ENCODE data around the gene ZFP92.

The ZFP92 gene

DNA sequence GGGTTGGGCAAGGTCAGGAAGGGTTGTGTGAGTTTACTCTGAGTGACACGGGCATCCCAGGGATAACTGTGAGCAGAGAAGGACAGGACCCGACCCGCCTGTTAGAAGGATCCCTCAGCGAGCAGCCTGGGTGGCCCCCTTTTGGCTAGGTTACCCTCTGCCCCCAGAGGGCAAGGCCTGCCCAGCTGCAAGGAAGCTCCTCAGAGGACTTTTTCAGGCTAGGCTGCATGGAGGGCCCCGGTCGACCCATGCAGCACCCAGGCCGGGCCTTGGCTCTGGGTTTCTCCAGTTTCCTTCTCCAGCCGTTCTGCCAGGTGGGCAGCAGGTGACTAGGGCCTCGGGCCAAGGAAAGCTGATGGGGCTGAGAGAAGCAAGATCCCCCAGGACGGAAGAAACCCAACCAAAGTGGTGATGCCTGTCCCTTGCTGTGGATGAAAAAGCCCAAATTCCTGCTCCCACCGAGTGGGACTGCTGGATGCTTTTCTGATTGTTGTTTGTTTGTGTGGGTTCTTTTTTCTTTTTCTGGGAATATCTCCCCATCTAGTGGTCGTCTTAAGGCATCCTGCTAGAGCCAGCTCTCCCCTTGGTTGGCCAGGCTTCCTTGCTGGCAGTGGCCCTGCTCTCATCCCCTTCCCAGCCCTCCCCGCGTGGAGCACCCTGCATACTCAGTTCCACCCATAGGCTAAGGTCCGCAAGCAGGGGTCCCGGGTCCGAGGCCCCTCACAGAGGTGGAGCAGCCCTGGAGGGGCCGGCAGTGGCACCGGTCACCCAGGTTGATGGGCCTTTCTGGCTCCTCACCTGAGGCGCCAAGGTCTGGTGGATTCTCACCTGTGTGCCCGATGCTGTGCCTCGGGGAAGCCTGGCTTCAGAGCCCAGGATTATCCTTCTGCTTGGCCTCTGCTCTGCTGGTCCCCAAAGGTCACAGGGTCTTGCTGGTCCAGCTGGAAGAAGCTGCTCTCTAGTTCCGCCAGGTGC is 1.8 kb downstream of the ZFP92 start:
- Histone ChIP-seq H3K9ac (ENCODE audit: low read depth, low read length) (no peak overlapping the region), H3K27me3 (ENCODE audit: insufficient read depth, low read length) (peaks cover 30% of the 10 kb centered on the region), H3K9me3 (ENCODE audit: insufficient read depth, low read depth, low read length) (no peaks in the 10 kb centered on the region), H3K27ac (ENCODE audit: low read length) (no peak overlapping the region), H3K4me1 (ENCODE audit: insufficient read depth, low read length) (no peaks in the 10 kb centered on the region), H3K4me3 (ENCODE audit: low read length) (no peak overlapping the region), H3K36me3 (ENCODE audit: insufficient read depth, low read depth, low read length) (no peaks in the 10 kb centered on the region)

DNA sequence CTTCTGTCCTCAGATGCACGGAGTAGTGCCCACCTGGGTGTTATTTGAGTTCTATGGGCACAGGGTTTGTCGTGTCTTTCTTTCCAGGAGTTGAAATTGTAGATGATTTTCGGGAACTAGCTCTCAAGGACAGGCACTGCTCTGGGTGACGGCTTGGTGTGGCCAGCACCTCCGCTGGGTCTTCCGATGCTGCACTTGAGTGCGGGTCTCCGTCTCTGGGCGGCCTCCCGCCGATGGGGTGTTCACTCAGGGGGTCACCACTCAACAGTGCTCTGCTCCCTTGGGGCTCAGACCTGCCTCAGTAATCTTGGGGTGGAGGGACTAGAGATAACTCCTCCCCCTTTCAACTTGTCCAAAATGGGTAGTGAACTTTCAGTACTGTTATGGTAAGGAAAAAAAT is 2.5 kb downstream of the ZFP92 start:
- no peaks in the 10 kb centered on the region for H3K4me1 ChIP-seq (ENCODE audit: insufficient read depth, low read length)
- H3K9ac ChIP-seq (ENCODE audit: low read depth, low read length) = no peak overlapping the region
- no peaks in the 10 kb centered on the region for H3K9me3 ChIP-seq (ENCODE audit: insufficient read depth, low read depth, low read length)
- H3K27me3 ChIP-seq (ENCODE audit: insufficient read depth, low read length) = peaks cover 30% of the 10 kb centered on the region
- no peak overlapping the region for H3K27ac ChIP-seq (ENCODE audit: low read length)
- no peak overlapping the region for H3K4me3 ChIP-seq (ENCODE audit: low read length)
- no peaks in the 10 kb centered on the region for H3K36me3 ChIP-seq (ENCODE audit: insufficient read depth, low read depth, low read length)

DNA sequence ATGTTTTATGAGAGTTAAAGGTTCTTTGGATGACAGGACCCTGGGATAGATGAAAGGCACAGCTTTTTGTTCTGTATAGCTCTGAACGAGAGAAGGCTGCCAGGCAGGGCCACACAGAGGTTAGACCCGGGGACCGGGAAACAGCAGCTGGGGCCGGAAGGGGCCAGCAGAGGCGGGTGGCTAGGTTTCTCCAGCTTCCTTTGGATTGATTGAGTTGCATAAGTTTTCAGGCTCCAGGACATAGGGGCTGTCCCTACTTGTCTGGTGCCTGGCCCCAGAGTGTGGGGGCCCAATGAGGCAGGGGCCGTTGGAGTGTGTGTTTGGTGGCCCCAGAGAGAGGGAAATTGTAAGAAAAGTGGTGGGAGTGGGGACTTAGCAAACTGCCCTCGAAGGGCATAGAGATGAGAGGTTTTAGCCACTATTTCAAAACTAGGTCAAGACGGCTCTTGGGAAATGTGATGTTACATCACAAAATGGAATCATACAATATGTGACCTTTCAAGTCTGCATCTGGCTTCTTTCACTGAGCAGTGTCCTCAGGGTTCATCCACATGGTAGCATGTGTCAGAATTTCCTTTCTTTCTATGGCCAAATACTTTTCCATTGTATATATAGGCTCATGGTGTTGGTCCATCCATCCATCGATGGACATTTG is 3.7 kb downstream of the ZFP92 start:
- Histone ChIP-seq H3K27me3 (ENCODE audit: insufficient read depth, low read length) (peaks cover 30% of the 10 kb centered on the region), H3K9me3 (ENCODE audit: insufficient read depth, low read depth, low read length) (no peaks in the 10 kb centered on the region), H3K27ac (ENCODE audit: low read length) (no peak overlapping the region), H3K4me3 (ENCODE audit: low read length) (no peak overlapping the region), H3K36me3 (ENCODE audit: insufficient read depth, low read depth, low read length) (no peaks in the 10 kb centered on the region), H3K4me1 (ENCODE audit: insufficient read depth, low read length) (no peaks in the 10 kb centered on the region), H3K9ac (ENCODE audit: low read depth, low read length) (no peak overlapping the region)

DNA sequence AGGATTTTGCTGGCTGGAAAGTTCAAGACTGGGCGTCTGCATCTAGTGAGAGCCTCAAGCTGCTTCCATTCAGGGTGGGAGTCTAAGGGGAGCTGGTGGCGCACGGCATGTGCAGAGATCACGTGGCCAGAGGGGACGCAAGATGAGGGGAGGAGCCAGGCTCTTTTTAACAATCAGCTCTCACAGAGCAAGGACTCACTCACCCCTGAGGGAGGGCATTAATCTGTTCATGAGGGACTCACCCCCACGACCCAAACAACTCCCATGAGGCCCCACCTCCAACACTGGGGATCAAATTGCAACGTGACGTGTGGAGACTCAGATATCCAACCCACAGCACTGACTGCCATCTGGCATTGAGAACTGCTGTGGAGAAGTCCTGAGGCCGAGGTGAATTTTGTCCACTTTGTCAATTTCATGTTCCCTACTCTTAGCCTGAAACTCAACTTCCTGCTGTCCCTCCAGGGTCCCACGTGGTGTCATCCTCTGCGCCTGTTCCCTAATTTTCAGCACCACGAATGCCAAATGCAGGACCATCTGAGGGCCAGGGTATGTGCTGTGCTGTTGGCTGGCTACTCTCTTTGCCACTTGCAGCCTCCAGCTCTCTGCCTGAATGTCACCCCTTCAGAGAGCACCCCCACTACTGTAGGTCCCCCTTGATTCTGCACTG is 5.6 kb downstream of the ZFP92 start:
- Histone ChIP-seq H3K4me1 (ENCODE audit: insufficient read depth, low read length) (no peaks in the 10 kb centered on the region), H3K9ac (ENCODE audit: low read depth, low read length) (no peak overlapping the region), H3K27me3 (ENCODE audit: insufficient read depth, low read length) (peaks cover 11% of the 10 kb centered on the region), H3K9me3 (ENCODE audit: insufficient read depth, low read depth, low read length) (no peaks in the 10 kb centered on the region), H3K4me3 (ENCODE audit: low read length) (no peak overlapping the region), H3K27ac (ENCODE audit: low read length) (no peak overlapping the region), H3K36me3 (ENCODE audit: insufficient read depth, low read depth, low read length) (no peaks in the 10 kb centered on the region)

DNA sequence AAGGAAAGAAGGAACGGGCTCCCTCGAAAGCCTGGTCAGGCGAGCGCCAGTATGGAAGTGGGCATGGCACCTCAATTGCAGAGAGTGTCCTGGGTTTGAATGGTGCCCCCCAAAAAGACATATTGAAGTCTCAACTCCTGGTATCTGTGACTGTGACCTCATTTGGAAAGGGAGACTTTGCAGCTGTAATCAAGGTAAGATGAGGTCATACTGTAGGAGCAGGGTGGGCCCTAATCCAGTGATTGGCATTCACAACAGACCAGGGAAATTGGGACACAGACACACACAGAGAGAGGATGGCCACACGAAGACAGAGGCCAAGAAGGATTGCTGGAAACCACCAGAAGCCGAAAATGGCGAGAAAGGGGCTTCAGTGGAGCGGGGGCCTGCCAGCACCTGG is 6.4 kb downstream of the ZFP92 start:
- H3K9me3 ChIP-seq (ENCODE audit: insufficient read depth, low read depth, low read length) = no peaks in the 10 kb centered on the region
- no peak overlapping the region for H3K27ac ChIP-seq (ENCODE audit: low read length)
- no peaks in the 10 kb centered on the region for H3K36me3 ChIP-seq (ENCODE audit: insufficient read depth, low read depth, low read length)
- H3K4me3 ChIP-seq (ENCODE audit: low read length) = no peak overlapping the region
- H3K9ac ChIP-seq (ENCODE audit: low read depth, low read length) = no peak overlapping the region
- no peaks in the 10 kb centered on the region for H3K4me1 ChIP-seq (ENCODE audit: insufficient read depth, low read length)
- H3K27me3 ChIP-seq (ENCODE audit: insufficient read depth, low read length) = peaks cover 4% of the 10 kb centered on the region

DNA sequence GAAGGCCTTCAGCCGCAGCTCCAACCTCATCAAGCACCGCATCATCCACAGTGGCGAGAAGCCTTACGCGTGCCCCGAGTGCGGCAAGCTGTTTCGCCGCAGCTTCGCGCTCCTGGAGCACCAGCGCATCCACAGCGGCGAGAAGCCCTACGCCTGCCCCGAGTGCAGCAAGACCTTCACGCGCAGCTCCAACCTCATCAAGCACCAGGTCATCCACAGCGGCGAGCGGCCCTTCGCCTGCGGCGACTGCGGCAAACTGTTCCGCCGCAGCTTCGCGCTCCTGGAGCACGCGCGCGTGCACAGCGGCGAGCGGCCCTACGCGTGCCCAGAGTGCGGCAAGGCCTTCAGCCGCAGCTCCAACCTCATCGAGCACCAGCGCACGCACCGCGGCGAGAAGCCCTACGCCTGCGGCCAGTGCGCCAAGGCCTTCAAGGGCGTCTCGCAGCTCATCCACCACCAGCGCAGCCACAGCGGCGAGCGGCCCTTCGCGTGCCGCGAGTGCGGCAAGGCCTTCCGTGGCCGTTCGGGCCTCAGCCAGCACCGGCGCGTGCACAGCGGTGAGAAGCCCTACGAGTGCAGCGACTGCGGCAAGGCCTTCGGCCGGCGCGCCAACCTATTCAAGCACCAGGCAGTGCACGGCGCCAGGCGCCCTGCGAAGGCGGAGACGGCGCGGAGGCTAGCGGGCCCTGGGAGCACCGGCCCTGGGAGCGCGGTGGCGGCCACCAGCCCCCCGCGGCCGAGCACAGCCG is 9.8 kb downstream of the ZFP92 start:
- no peak overlapping the region for H3K4me3 ChIP-seq (ENCODE audit: low read length)
- no peaks in the 10 kb centered on the region for H3K9me3 ChIP-seq (ENCODE audit: insufficient read depth, low read depth, low read length)
- H3K9ac ChIP-seq (ENCODE audit: low read depth, low read length) = no peak overlapping the region
- H3K27me3 ChIP-seq (ENCODE audit: insufficient read depth, low read length) = no peaks in the 10 kb centered on the region
- no peaks in the 10 kb centered on the region for H3K36me3 ChIP-seq (ENCODE audit: insufficient read depth, low read depth, low read length)
- H3K4me1 ChIP-seq (ENCODE audit: insufficient read depth, low read length) = no peaks in the 10 kb centered on the region
- no peak overlapping the region for H3K27ac ChIP-seq (ENCODE audit: low read length)

DNA sequence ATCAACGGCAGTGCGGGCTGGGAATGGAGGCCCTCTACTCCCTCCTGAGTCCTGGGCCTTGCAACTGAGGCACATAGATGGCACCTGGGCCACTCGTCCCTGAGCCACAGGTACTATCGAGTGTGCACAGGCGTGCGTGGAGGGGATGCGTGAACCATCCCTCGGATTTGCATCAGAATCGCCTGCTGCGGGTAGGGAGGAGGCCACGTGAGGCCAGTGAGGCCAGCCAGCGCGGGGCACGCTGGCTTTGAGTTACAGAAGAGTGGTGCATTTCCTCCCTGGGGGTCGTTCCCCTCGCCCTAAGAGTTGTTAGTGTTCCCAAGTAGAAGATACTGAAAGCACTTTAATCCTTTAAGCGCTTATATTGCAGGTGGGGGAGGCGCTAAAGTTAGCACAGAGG is 10.6 kb downstream of the ZFP92 start:
- no peaks in the 10 kb centered on the region for H3K9me3 ChIP-seq (ENCODE audit: insufficient read depth, low read depth, low read length)
- H3K4me1 ChIP-seq (ENCODE audit: insufficient read depth, low read length) = no peaks in the 10 kb centered on the region
- H3K9ac ChIP-seq (ENCODE audit: low read depth, low read length) = no peak overlapping the region
- H3K36me3 ChIP-seq (ENCODE audit: insufficient read depth, low read depth, low read length) = no peaks in the 10 kb centered on the region
- H3K27me3 ChIP-seq (ENCODE audit: insufficient read depth, low read length) = no peaks in the 10 kb centered on the region
- H3K27ac ChIP-seq (ENCODE audit: low read length) = no peak overlapping the region
- no peak overlapping the region for H3K4me3 ChIP-seq (ENCODE audit: low read length)

DNA sequence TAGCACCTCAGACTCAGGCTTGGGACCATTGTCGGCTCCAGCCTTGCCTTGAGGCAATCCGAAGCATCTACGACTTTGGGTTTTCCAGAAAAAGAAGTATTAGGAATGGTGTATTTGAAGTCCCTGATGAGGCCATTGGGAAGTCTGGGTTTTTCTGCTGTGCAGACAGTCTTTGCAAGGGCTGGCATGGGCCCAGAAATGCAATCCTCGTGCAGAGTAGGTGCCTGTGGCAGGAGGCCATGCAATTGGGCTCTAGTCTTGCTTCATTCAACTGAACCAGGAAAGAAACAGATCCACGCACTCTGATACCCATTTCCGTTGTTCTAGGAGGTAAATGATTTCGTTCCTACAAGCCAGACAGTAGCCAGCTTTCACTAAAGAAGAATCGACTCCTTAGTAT is 12.4 kb downstream of the ZFP92 start:
- H3K27me3 ChIP-seq (ENCODE audit: insufficient read depth, low read length) = no peaks in the 10 kb centered on the region
- no peaks in the 10 kb centered on the region for H3K36me3 ChIP-seq (ENCODE audit: insufficient read depth, low read depth, low read length)
- no peaks in the 10 kb centered on the region for H3K9me3 ChIP-seq (ENCODE audit: insufficient read depth, low read depth, low read length)
- H3K4me3 ChIP-seq (ENCODE audit: low read length) = no peak overlapping the region
- no peak overlapping the region for H3K27ac ChIP-seq (ENCODE audit: low read length)
- no peak overlapping the region for H3K9ac ChIP-seq (ENCODE audit: low read depth, low read length)
- no peaks in the 10 kb centered on the region for H3K4me1 ChIP-seq (ENCODE audit: insufficient read depth, low read length)

DNA sequence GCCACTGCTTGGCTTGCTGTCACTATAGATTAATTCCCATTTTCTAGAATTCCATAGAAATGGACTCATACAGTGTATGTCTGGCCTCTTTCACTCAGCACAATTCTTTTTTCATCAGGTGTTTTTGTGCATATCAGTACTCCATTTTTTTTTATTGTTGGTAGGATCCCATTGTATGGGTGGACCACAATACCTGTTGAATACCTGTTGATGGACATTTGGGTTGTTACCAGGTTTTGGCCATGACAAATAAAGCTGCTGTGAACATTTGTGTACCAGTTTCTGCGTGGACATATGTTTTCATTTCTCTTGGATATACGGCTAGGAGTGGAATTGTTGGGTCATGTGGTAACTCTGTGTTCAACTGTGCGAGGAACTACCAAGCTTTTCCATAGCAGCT is 14.9 kb downstream of the ZFP92 start:
- Histone ChIP-seq H3K4me1 (ENCODE audit: insufficient read depth, low read length) (no peaks in the 10 kb centered on the region), H3K4me3 (ENCODE audit: low read length) (no peak overlapping the region), H3K27me3 (ENCODE audit: insufficient read depth, low read length) (no peaks in the 10 kb centered on the region), H3K27ac (ENCODE audit: low read length) (no peak overlapping the region), H3K9ac (ENCODE audit: low read depth, low read length) (no peak overlapping the region), H3K36me3 (ENCODE audit: insufficient read depth, low read depth, low read length) (no peaks in the 10 kb centered on the region), H3K9me3 (ENCODE audit: insufficient read depth, low read depth, low read length) (no peaks in the 10 kb centered on the region)

DNA sequence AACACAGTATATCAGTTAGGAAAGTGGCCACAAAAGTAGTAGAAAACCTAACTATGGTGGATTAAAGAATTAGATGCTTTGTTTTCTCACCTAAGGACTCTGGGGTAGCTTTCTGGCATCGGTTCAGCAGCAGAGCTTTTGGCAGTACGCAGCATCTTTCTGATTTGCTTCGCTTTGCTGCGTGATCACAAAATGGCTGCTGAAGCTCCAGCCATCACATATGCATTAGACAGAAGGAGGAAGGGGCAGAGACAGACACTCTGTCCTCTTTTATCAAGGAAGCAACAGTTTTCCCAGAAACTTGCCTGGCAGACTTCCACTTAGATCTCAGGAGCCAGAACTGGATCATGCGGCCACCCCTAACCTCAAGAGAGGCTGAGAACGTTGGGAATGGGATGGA is 19.5 kb downstream of the ZFP92 start:
- H3K27ac ChIP-seq (ENCODE audit: low read length) = no peak overlapping the region
- no peaks in the 10 kb centered on the region for H3K9me3 ChIP-seq (ENCODE audit: insufficient read depth, low read depth, low read length)
- no peaks in the 10 kb centered on the region for H3K4me1 ChIP-seq (ENCODE audit: insufficient read depth, low read length)

DNA sequence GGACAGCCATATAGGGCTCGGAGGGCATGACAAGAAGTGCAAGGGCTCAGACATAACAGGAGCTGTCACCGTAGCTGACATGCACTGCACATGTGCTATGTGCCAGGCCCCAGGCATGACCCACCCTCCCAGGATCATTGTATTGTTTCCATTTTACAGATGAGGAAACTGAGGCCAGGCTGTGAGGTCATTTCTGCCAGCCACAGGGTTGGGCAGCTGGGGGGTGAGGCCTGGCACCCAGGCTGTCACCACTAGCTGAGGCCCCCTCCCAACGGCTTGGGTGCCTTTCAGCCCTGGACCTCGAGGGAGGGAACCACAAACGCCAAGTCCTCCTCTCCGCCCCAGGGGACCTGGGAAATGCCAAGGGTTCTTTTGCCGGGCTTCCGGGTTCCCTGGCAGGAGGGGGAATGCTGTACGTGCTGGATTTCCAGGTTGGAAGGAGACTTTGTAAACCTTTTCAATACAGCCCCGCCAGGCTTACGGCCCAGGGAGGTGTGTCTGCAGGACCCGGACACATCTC is 21.9 kb downstream of the ZFP92 start:
- H3K27ac ChIP-seq (ENCODE audit: low read length) = no peak overlapping the region
- H3K4me3 ChIP-seq (ENCODE audit: low read length) = no peak overlapping the region
- H3K9ac ChIP-seq (ENCODE audit: low read depth, low read length) = no peak overlapping the region
- no peaks in the 10 kb centered on the region for H3K36me3 ChIP-seq (ENCODE audit: insufficient read depth, low read depth, low read length)
- H3K9me3 ChIP-seq (ENCODE audit: insufficient read depth, low read depth, low read length) = no peaks in the 10 kb centered on the region
- no peaks in the 10 kb centered on the region for H3K4me1 ChIP-seq (ENCODE audit: insufficient read depth, low read length)
- H3K27me3 ChIP-seq (ENCODE audit: insufficient read depth, low read length) = no peaks in the 10 kb centered on the region

More for the DNA sequence above, 19.5 kb downstream of the ZFP92 start:
- Histone ChIP-seq H3K36me3 (ENCODE audit: insufficient read depth, low read depth, low read length) (no peaks in the 10 kb centered on the region), H3K9ac (ENCODE audit: low read depth, low read length) (no peak overlapping the region), H3K27me3 (ENCODE audit: insufficient read depth, low read length) (no peaks in the 10 kb centered on the region), H3K4me3 (ENCODE audit: low read length) (no peak overlapping the region)
